Astrocyte (in vitro differentiated cells and primary cell): ENCODE measurements around the gene CD84.
"Not testable (repeated sequence)": the region's sequence is repeated elsewhere in the genome, so short reads cannot be mapped to it uniquely, and the experiment has no call there.

Experiments
- EZH2 ChIP-seq: IDR thresholded peaks from 2 replicates; pipeline ENCODE4 v1.6.1; 2012; ENCODE audit warnings: mild to moderate bottlenecking, low read length, inconsistent platforms; ENCODE audit not compliant: insufficient read depth
- TF ChIP-seq, protein P1 (sequence below): IDR thresholded peaks from 2 replicates; pipeline ENCODE4 v1.5.1; 2011; ENCODE audit warnings: low read depth, mild to moderate bottlenecking, inconsistent platforms, low read length, moderate library complexity; ENCODE audit not compliant: insufficient read depth

DNA sequence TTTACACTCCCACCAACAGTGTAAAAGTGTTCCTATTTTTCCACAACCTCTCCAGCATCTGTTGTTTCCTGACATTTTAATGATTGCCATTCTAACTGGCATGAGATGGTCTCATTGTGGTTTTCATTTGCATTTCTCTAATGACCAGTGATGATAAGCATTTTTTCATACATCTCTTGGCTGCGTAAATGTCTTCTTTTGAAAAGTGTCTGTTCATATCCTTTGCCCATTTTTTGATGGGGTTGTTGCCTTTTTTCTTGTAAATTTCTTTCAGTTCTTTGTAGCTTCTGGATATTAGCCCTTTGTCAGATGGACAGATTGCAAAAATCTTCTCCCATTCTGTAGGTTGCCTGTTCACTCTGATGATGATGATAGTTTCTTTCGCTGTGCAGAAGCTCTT is 3.7 kb upstream of the CD84 start:
- TF ChIP-seq, protein P1, sequence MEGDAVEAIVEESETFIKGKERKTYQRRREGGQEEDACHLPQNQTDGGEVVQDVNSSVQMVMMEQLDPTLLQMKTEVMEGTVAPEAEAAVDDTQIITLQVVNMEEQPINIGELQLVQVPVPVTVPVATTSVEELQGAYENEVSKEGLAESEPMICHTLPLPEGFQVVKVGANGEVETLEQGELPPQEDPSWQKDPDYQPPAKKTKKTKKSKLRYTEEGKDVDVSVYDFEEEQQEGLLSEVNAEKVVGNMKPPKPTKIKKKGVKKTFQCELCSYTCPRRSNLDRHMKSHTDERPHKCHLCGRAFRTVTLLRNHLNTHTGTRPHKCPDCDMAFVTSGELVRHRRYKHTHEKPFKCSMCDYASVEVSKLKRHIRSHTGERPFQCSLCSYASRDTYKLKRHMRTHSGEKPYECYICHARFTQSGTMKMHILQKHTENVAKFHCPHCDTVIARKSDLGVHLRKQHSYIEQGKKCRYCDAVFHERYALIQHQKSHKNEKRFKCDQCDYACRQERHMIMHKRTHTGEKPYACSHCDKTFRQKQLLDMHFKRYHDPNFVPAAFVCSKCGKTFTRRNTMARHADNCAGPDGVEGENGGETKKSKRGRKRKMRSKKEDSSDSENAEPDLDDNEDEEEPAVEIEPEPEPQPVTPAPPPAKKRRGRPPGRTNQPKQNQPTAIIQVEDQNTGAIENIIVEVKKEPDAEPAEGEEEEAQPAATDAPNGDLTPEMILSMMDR, result not testable (repeated sequence)
- not testable (repeated sequence) for TF ChIP-seq EZH2
